ENCODE data around the gene PDE4B. TPM values are rescaled to one million over a fixed set of nuclear protein-coding genes. Genes with fewer than 3 reads are reported as not detected.

PDE4B gene
- total RNA-seq, 1 donor from 2014 or later: 29.0 TPM

GRCh38 chr1:65882076-65882475 is 89.4 kb downstream of the PDE4B start:
- Histone ChIP-seq H3K4me3 (no peak overlapping the region), H3K27me3 (no peaks in the 10 kb centered on the region), H3K4me1 (no peaks in the 10 kb centered on the region), H3K27ac (no peak overlapping the region), H3K36me3 (no peaks in the 10 kb centered on the region), H3K9me3 (no peaks in the 10 kb centered on the region)
- no peak for DNase-seq (ENCODE audit: extremely low spot score in 2 of 2)
- TF ChIP-seq, protein P1, sequence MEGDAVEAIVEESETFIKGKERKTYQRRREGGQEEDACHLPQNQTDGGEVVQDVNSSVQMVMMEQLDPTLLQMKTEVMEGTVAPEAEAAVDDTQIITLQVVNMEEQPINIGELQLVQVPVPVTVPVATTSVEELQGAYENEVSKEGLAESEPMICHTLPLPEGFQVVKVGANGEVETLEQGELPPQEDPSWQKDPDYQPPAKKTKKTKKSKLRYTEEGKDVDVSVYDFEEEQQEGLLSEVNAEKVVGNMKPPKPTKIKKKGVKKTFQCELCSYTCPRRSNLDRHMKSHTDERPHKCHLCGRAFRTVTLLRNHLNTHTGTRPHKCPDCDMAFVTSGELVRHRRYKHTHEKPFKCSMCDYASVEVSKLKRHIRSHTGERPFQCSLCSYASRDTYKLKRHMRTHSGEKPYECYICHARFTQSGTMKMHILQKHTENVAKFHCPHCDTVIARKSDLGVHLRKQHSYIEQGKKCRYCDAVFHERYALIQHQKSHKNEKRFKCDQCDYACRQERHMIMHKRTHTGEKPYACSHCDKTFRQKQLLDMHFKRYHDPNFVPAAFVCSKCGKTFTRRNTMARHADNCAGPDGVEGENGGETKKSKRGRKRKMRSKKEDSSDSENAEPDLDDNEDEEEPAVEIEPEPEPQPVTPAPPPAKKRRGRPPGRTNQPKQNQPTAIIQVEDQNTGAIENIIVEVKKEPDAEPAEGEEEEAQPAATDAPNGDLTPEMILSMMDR (IDR thresholded peaks at IDR 0.05): no peak
- TF ChIP-seq POLR2AphosphoS5 (IDR thresholded peaks at IDR 0.05; ENCODE audit: insufficient read depth in 1 of 2, low read depth in 1 of 2) (no peak), POLR2A (IDR thresholded peaks at IDR 0.05) (no peak)
- intact Hi-C loops (cut with DNase I): no loop called here

DNA sequence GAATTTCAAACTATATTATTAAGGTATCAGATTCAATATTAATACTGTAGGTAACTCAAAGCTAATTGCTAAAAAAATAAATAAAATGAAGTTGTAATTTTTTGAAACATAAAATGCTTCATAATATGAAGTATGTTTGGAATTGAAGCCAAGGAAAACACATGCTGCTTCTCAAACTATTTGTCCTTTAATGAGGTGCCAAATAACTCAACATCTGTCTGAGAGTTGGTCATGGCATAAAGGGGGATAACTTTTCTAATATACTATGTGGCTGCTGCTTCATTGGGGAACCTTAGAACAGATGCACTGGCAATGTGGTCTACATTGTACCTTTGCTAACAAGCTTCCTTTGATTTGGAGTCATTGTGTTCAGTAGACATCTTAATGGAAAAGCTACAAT is 96.7 kb downstream of the PDE4B start:
- no peak for DNase-seq (ENCODE audit: extremely low spot score in 2 of 2)
- no peaks in the 10 kb centered on the region for H3K9me3 ChIP-seq
- intact Hi-C loops (cut with DNase I): no loop called here

DNA sequence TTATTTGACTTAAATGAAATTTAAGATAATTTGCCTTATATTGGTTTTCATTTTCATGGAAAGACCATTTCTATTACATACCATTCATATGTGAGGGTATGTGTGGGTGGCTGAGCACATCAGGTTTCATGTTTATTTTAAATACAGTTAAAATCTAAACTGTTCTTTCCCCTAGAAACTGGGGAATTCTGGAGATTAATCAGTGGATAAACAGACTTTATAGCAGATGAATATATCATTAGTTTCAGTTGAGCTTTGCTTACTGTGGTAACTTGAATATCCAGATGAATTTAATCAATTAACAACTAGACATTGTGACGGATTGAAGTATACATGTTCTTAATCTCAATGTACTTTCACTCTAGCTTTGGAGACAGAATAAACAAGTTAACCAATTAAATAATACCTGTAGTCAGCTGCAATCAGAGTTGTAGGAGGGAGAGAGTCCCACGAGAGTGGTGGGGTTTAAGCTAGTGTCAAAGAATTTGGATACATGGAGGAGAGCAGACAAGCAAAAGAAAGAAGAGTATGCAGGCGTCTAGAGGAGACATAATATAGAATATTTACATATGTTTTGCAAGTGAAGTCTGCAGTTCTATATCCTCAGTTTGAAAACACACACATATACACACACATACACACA is 97.6 kb downstream of the PDE4B start:
- H3K9me3 ChIP-seq: no peaks in the 10 kb centered on the region
- no peak for DNase-seq (ENCODE audit: extremely low spot score in 2 of 2)
- intact Hi-C loops (cut with DNase I): no loop called here
- no peaks in the 10 kb centered on the region for H3K4me1 ChIP-seq
- no peaks in the 10 kb centered on the region for H3K36me3 ChIP-seq
- H3K4me3 ChIP-seq: no peak overlapping the region
- H3K27ac ChIP-seq: no peak overlapping the region
- H3K27me3 ChIP-seq: no peaks in the 10 kb centered on the region
- TF ChIP-seq POLR2A (IDR thresholded peaks at IDR 0.05) (no peak), POLR2AphosphoS5 (IDR thresholded peaks at IDR 0.05; ENCODE audit: insufficient read depth in 1 of 2, low read depth in 1 of 2) (no peak)
- TF ChIP-seq, protein P1 (IDR thresholded peaks at IDR 0.05): no peak

More for the DNA sequence above, 96.7 kb downstream of the PDE4B start:
- TF ChIP-seq POLR2AphosphoS5 (IDR thresholded peaks at IDR 0.05; ENCODE audit: insufficient read depth in 1 of 2, low read depth in 1 of 2) (no peak), POLR2A (IDR thresholded peaks at IDR 0.05) (no peak)
- TF ChIP-seq, protein P1 (IDR thresholded peaks at IDR 0.05): no peak
- Histone ChIP-seq H3K27me3 (no peaks in the 10 kb centered on the region), H3K27ac (no peak overlapping the region), H3K4me1 (no peaks in the 10 kb centered on the region), H3K36me3 (no peaks in the 10 kb centered on the region), H3K4me3 (no peak overlapping the region)

- no peaks in the 10 kb centered on the region for H3K36me3 ChIP-seq
- no peaks in the 10 kb centered on the region for H3K9me3 ChIP-seq
- intact Hi-C loops (cut with DNase I): no loop called here
- no peak overlapping the region for H3K27ac ChIP-seq
- H3K4me3 ChIP-seq: no peak overlapping the region
- TF ChIP-seq, protein P1 (IDR thresholded peaks at IDR 0.05): no peak
- TF ChIP-seq POLR2AphosphoS5 (IDR thresholded peaks at IDR 0.05; ENCODE audit: insufficient read depth in 1 of 2, low read depth in 1 of 2) (no peak), POLR2A (IDR thresholded peaks at IDR 0.05) (no peak)
- H3K4me1 ChIP-seq: no peaks in the 10 kb centered on the region
- H3K27me3 ChIP-seq: no peaks in the 10 kb centered on the region
- DNase-seq (ENCODE audit: extremely low spot score in 2 of 2): no peak
Observed at GRCh38 chr1:65894738-65895605, 102.3 kb downstream of the PDE4B start.

- Histone ChIP-seq H3K27me3 (no peaks in the 10 kb centered on the region), H3K4me3 (no peak overlapping the region), H3K36me3 (no peaks in the 10 kb centered on the region), H3K9me3 (no peaks in the 10 kb centered on the region), H3K27ac (no peak overlapping the region), H3K4me1 (no peaks in the 10 kb centered on the region)
- TF ChIP-seq, protein P1 (IDR thresholded peaks at IDR 0.05): no peak
- intact Hi-C loops (cut with DNase I): no loop called here
- DNase-seq (ENCODE audit: extremely low spot score in 2 of 2): no peak
Observed at GRCh38 chr1:65896721-65897120, 104.0 kb downstream of the PDE4B start.

All from vagina (tissue), 2 donors.